Fibroblast of the aortic adventitia (primary cell): Measurements from ENCODE around the gene FLOT2. TPM values are rescaled to one million over a fixed set of nuclear protein-coding genes. Genes with fewer than 3 reads are reported as not detected.

ENCODE experiments used
- DNase-seq: peaks from one replicate; pipeline ENCODE4 v3.0.0-alpha.2; 2010; ENCODE audit warnings: low read depth
- H3K4me3 ChIP-seq: 2 replicates; pipeline ENCODE4 v1.5.1; 2011; ENCODE audit warnings: low read depth, mild to moderate bottlenecking, control low read depth, low read length, moderate library complexity
- CTCF ChIP-seq: IDR thresholded peaks from 2 replicates; pipeline ENCODE4 v1.5.1; 2011; ENCODE audit warnings: mild to moderate bottlenecking, low read length, control low read depth, inconsistent platforms; ENCODE audit not compliant: insufficient read depth
- total RNA-seq: library from RNA; depleted of rRNA; stranded (reverse); fragments of >200 nt; gene quantifications from 2 replicates; pipeline ENCODE4 v1.2.3, GENCODE V29; 2012; ENCODE audit warnings: low replicate concordance

FLOT2 gene
- total RNA-seq, 1 donor, result 39.9 TPM

- no peak for TF ChIP-seq CTCF
- no peak overlapping the region for H3K4me3 ChIP-seq
- no peak for DNase-seq
Measured at GRCh38 chr17:28885951-28886350, 11.6 kb downstream of the FLOT2 start.

- TF ChIP-seq CTCF, result no peak
- H3K4me3 ChIP-seq, result no peak overlapping the region
- DNase-seq, result no peak
Measured at GRCh38 chr17:28885363-28885762, 12.2 kb downstream of the FLOT2 start.

GRCh38 chr17:28883967-28884702 lies 13.4 kb downstream of the FLOT2 start:
- TF ChIP-seq CTCF, result no peak
- no peak for DNase-seq

GRCh38 chr17:28882154-28882895 lies 15.2 kb downstream of the FLOT2 start:
- no peak overlapping the region for H3K4me3 ChIP-seq
- no peak for DNase-seq
- no peak for TF ChIP-seq CTCF

More at GRCh38 chr17:28883967-28884702, 13.4 kb downstream of the FLOT2 start:
- no peak overlapping the region for H3K4me3 ChIP-seq

GRCh38 chr17:28881533-28882056 lies 15.9 kb downstream of the FLOT2 start:
- DNase-seq, result no peak
- TF ChIP-seq CTCF, result no peak
- no peak overlapping the region for H3K4me3 ChIP-seq

- H3K4me3 ChIP-seq, result no peak overlapping the region
- TF ChIP-seq CTCF, result no peak
- DNase-seq, result no peak
Measured at GRCh38 chr17:28880572-28880945, 17.0 kb downstream of the FLOT2 start.
